ENCODE results near the gene MAPK8IP3.

GRCh38 chr16:1818204-1818872, 112.3 kb downstream of the MAPK8IP3 start:
- TF ChIP-seq CTCF (IDR thresholded peaks at IDR 0.05) (no peak), EP300 (IDR thresholded peaks at IDR 0.05) (no peak), POLR2AphosphoS5 (IDR thresholded peaks at IDR 0.05) (no peak), POLR2A (IDR thresholded peaks at IDR 0.05) (no peak)

All from suprapubic skin (tissue), 4 donors.